T-helper 2 cell treated with Interferon-gamma antibody and Interleukin-4, amounts not matched to agents 5 μg/mL and 100 μg/mL, for 36 hours (primary cell): ENCODE data around the gene BRAT1.
"Not testable (repeated sequence)": the region's sequence is repeated elsewhere in the genome, so short reads cannot be mapped to it uniquely, and the experiment has no call there.

Experiments used
- DNase-seq: peaks from one replicate; pipeline ENCODE4 v3.0.0; 2021; ENCODE audit warnings: low spot score
- H3K27ac Mint-ChIP-seq: one replicate; pipeline ENCODE4 v1.8.0; 2021; ENCODE audit warnings: mild to moderate bottlenecking, mixed read lengths
- H3K27me3 Mint-ChIP-seq: one replicate; pipeline ENCODE4 v1.8.0; 2021; ENCODE audit warnings: low read depth, mixed read lengths
- H3K36me3 Mint-ChIP-seq: one replicate; pipeline ENCODE4 v1.8.0; 2021; ENCODE audit warnings: low read depth, mixed read lengths
- H3K4me1 Mint-ChIP-seq: one replicate; pipeline ENCODE4 v1.8.0; 2021; ENCODE audit warnings: low read depth, mixed read lengths
- H3K4me3 Mint-ChIP-seq: one replicate; pipeline ENCODE4 v1.8.0; 2022; ENCODE audit warnings: mild to moderate bottlenecking, moderate library complexity, mixed read lengths
- H3K9me3 Mint-ChIP-seq: one replicate; pipeline ENCODE4 v1.8.0; 2021; ENCODE audit warnings: mixed read lengths

Gene BRAT1

DNA sequence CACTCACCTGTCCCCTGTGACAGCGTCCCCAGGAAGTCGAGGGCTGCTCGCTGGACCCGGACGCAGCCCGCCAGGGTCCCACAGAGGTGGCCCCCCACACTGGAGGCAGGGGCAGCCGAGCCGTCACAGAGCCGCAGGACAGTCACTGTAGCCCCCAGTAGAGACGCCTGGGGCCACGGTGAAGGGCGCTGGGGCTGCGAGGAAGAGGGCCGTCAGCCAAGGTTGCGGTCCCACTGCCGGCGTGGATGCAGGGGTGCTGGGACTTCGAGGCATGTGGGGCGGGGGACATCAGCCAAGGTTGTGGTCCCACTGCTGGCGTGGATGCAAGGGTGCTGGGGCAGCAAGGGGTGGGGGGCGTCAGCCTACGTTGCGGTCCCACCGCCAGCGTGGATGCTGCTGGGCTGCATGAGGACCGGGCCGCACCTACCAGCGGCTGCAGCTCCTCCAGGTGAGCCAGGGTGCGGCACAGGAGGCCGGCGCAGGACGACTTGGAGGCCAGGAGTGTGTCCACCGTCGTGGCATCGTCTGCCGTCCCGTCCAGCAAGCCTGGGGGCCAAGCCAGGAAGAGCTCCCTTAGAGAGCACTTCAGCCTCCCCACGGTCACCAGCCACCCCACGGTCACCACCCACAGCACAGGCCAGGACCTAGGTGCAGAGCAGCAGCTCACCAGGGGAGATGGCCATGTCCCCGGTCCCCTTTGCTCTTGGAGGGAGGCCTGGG lies 13.9 kb downstream of the BRAT1 start:
- DNase-seq = no peak
- H3K36me3 Mint-ChIP-seq = peaks cover 14% of the 10 kb centered on the region
- H3K4me3 Mint-ChIP-seq = no peak overlapping the region
- no peaks in the 10 kb centered on the region for H3K9me3 Mint-ChIP-seq
- no peaks in the 10 kb centered on the region for H3K27me3 Mint-ChIP-seq
- no peaks in the 10 kb centered on the region for H3K4me1 Mint-ChIP-seq
- no peak overlapping the region for H3K27ac Mint-ChIP-seq

DNA sequence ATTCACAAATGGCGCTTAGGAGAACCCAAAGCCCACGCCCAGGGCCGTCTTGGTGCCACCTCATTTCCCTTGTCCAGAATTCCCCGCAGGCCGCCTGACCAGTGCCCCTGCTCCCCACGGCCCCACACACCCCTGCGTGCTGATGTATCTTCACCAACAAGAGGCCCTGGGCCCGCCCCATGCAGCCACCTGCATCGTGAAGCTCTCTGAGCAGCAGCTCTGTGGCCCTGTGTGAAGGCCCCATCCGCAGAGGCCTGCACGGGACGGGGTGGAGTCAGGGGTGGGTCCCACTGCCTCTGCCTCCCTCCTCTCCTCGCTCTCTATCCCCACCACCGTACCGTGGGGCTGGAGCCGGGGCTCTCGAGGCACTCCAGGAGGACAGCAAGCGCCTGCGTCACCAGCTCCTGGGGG lies 14.7 kb downstream of the BRAT1 start:
- Mint-ChIP-seq H3K27ac (no peak overlapping the region), H3K36me3 (peaks cover 10% of the 10 kb centered on the region), H3K27me3 (no peaks in the 10 kb centered on the region), H3K9me3 (no peaks in the 10 kb centered on the region), H3K4me3 (no peak overlapping the region), H3K4me1 (no peaks in the 10 kb centered on the region)
- DNase-seq = no peak

DNA sequence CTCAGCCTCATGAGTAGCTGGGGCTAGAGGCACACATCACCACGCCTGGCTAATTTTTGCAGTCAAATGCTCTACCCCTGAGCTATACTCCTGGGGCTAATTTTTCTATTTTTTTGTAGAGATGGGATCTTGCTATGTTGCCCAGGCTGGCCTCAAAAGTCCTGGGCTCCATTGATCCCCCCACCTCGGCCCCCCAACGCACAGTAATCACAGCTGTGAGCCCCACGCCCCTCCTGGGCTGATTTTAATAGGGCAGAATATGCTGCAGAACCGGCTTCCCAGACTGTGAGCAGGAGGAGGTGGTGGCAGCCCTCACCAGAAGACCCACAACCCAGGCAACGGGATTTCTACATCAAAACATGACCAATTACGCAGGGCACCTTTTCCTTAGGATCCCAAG lies 15.2 kb downstream of the BRAT1 start:
- peaks cover 10% of the 10 kb centered on the region for H3K36me3 Mint-ChIP-seq
- no peaks in the 10 kb centered on the region for H3K27me3 Mint-ChIP-seq
- H3K27ac Mint-ChIP-seq = no peak overlapping the region
- H3K4me1 Mint-ChIP-seq = no peaks in the 10 kb centered on the region
- no peak for DNase-seq
- H3K9me3 Mint-ChIP-seq = no peaks in the 10 kb centered on the region
- no peak overlapping the region for H3K4me3 Mint-ChIP-seq

DNA sequence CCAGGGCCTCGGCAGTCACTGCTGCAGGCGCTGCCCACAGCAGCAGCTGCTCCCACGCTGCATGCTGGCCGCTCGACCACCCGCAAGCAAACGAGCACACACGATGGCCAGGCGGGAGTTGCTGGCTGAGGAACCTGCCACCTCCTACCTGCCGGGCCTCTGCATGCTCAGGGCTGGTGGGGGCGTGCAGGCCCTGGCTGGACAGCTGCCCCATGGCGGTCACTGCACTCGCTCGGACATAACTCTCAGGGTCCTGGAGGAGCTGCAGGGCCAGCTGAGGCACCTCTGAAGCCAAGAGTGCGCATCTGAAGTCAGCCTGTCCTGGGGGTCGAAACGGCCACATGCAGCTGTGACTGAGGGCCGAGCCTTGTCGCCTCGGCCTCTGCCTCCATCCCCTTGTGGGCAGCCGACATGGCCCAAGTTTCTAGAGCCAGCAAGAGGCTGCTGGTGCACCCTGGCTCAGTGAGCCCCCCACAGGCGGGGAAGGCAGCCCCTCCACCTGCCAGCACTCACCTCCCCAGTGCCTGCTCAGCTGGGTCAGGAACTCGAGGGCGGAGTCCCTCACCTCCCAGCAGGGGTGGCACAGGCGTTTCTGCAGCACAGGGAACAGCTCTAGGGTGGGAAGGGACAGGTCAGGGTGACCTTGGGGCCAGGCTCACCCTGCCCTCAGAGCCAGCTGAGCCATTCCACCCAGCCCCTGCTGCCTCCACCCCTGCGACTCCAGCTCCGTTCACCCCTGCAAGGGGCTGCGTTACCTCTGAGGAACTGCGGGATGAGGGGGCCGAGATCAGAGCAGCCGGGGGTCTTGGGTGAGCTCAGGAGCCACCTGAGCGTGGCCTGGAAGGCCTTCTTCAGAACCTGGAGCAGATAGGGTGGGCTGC lies 16.1 kb downstream of the BRAT1 start:
- no peaks in the 10 kb centered on the region for H3K27me3 Mint-ChIP-seq
- H3K36me3 Mint-ChIP-seq = peaks cover 10% of the 10 kb centered on the region
- no peaks in the 10 kb centered on the region for H3K4me1 Mint-ChIP-seq
- H3K27ac Mint-ChIP-seq = no peak overlapping the region
- no peak for DNase-seq
- no peak overlapping the region for H3K4me3 Mint-ChIP-seq
- H3K9me3 Mint-ChIP-seq = no peaks in the 10 kb centered on the region

DNA sequence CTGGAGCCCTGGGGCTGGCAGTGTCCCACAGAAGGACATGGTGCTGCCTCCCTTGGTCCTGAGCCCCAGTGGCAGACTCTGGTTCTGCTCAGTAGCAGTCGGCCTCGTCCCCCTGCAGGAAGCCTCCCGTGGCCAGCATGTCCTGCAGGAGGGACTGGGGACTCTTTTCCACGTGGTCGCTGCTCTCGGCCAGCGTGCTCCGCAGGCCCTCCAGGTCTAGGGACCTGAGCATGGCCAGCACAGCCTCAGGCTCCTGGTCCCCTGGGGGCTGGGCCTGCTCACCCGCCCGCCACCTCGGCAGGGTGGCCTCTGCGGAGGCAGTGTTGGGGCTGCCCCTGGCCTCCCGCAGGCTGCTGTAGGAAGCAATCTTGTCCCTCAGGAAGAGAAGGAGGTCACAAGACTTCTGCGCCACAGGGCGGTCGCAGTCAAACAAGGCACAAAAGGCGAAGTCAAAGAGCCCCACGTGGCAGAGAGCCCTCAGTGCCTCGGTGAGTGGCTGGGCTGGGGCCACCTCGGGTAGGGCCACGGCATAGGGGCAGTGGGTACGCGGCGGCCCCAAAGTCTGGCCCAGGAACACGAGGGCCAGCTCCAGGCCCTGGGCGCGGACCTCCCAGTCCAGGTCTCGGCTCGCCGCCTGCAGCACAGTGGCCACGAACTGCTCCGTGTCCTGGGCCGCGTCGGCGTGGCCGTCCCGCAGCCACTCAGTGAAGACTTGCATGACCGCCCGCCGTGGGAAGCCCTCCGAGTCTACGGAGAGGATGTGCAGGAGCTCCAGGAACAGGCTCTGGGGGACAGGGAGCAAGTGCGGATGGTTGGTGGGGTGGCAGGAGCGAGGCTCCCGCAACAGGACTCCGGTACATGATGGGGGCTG lies 17.1 kb downstream of the BRAT1 start:
- DNase-seq = no peak
- Mint-ChIP-seq H3K9me3 (no peaks in the 10 kb centered on the region), H3K27ac (no peak overlapping the region), H3K27me3 (no peaks in the 10 kb centered on the region), H3K36me3 (peaks cover 6% of the 10 kb centered on the region), H3K4me1 (no peaks in the 10 kb centered on the region), H3K4me3 (no peak overlapping the region)

DNA sequence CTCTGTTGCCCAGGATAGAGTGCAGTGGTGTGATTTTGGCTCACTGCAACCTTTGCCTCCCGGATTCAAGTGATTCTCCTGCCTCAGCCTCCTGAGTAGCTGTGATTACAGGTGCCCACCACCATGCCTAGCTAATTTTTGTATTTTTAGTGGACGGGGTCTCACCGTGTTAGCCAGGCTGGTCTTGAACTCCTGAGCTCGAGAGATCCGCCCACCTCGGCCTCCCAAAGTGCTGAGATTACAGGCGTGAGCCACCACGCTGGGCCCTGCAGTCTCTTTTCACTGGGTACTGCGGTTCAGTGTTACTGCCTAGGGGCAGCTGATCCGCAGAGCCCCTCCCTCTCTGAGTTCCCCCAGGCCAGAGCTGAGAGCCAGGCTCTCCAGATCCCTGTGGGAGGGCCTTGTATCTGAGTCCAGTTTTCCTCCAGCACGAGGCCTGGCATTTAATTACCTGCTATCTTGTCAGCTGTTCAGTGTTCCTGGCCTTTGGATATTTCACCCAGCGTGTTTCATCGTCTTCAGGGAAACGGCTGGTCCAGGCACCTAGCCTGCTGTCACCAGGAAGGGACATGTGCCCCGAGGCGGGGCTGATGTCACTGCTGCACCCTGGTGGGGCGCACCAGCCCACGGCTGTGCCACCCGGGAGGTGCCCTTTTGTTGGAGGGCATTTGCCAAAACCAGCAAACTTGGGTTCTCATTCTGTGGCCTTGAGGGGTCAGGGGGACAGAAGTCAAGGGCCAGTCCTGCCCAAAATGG lies 19.3 kb downstream of the BRAT1 start:
- H3K36me3 Mint-ChIP-seq, H3K27ac Mint-ChIP-seq, DNase-seq, H3K4me1 Mint-ChIP-seq, H3K27me3 Mint-ChIP-seq, H3K4me3 Mint-ChIP-seq, H3K9me3 Mint-ChIP-seq: not testable (repeated sequence)

DNA sequence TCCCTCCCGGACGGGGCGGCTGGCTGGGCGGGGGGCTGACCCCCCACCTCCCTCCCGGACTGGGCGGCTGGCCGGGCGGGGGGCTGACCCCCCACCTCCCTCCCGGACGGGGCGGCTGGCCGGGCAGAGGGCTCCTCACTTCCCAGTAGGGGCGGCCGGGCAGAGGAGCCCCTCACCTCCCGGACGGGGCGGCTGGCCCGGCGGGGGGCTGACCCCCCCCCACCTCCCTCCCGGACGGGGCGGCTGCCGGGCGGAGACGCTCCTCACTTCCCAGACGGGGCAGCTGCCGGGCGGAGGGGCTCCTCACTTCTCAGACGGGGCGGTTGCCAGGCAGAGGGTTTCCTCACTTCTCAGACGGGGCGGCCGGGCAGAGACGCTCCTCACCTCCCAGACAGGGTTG lies 21.1 kb downstream of the BRAT1 start:
- H3K27ac Mint-ChIP-seq, H3K9me3 Mint-ChIP-seq, H3K4me3 Mint-ChIP-seq, H3K27me3 Mint-ChIP-seq, DNase-seq: not testable (repeated sequence)
- Mint-ChIP-seq H3K36me3 (peaks cover 10% of the 10 kb centered on the region), H3K4me1 (peaks cover 10% of the 10 kb centered on the region)

DNA sequence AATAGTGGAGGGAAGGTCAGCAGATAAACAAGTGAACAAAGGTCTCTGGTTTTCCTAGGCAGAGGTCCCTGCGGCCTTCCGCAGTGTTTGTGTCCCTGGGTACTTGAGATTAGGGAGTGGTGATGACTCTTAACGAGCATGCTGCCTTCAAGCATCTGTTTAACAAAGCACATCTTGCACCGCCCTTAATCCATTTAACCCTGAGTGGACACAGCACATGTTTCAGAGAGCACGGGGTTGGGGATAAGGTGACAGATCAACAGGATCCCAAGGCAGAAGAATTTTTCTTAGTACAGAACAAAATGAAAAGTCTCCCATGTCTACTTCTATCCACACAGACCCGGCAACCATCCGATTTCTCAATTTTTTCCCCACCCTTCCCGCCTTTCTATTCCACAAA lies 21.8 kb downstream of the BRAT1 start:
- not testable (repeated sequence) for H3K27ac Mint-ChIP-seq, H3K36me3 Mint-ChIP-seq, H3K4me3 Mint-ChIP-seq, H3K27me3 Mint-ChIP-seq, H3K9me3 Mint-ChIP-seq, DNase-seq
- H3K4me1 Mint-ChIP-seq = peaks cover 10% of the 10 kb centered on the region

DNA sequence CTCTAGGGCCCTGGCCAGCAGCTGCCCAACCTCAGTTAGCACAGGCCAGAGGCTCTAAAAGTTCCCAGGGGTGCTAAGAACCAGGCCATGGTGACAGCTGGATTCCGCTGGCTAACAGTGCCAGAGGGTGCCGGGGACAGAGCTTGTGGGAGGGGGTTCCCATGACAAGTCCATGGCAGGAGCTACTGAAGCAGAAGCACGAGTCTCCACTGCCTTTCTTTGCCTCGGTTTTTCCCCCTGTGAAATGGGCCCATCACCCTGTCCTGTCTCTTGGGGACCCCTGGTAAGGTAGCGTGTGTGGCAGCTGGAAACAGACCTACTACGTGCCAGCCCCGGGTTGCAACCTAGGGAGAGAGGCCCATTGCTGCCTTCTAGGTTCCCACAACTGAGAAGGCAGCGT lies 22.5 kb downstream of the BRAT1 start:
- H3K27me3 Mint-ChIP-seq, H3K9me3 Mint-ChIP-seq, H3K27ac Mint-ChIP-seq, H3K4me3 Mint-ChIP-seq, DNase-seq: not testable (repeated sequence)
- H3K36me3 Mint-ChIP-seq = peaks cover 13% of the 10 kb centered on the region
- H3K4me1 Mint-ChIP-seq = peaks cover 18% of the 10 kb centered on the region

DNA sequence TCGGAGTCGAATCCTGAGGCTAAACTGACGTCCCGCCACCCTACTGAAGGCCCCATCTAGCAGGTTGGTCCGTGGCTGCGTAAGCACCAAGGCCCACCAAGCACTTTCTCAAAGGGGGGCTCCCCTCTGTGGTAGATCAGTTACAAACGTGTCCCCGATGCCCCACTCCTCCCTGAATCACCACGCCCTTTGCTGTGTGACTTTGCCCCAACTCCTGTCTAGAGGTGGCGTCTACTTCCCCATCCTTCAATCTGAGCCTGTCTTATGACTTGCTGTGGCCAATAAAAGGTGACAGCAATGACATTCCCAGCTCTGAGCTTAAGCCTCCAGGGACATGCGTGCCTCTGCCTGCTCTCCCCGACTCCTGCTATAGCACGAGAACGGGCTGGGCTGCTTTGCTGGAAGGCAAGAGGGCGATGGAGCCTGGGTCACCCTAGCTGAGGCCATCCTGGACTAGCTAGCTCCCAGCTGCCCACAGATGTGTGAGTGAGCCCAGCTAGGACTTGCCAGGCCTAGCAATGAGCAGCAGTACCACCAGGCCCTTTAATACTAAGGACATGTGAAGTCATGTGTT lies 23.0 kb downstream of the BRAT1 start:
- not testable (repeated sequence) for H3K9me3 Mint-ChIP-seq, DNase-seq, H3K27me3 Mint-ChIP-seq, H3K4me3 Mint-ChIP-seq
- Mint-ChIP-seq H3K27ac (peak overlapping the region; percentile 26), H3K36me3 (peaks cover 18% of the 10 kb centered on the region), H3K4me1 (peaks cover 23% of the 10 kb centered on the region)

DNA sequence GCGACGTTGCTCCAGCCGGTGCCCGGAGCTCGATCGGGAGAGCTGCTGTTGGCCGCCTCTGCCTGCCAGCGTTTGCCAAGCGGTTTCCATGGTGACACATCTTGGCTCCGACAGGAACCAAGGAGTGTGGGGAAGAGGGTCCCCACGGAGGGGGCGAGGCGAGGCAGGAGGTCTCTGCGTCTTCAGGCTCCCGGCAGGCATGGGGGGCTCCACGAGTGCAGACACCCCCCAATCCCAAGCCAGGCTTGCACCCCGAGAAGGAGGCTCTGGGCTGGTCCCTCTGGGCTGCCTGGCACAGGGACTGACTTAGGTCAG lies 23.6 kb downstream of the BRAT1 start:
- not testable (repeated sequence) for H3K4me3 Mint-ChIP-seq, H3K27me3 Mint-ChIP-seq, H3K9me3 Mint-ChIP-seq, H3K27ac Mint-ChIP-seq, DNase-seq
- Mint-ChIP-seq H3K4me1 (peaks cover 26% of the 10 kb centered on the region), H3K36me3 (peaks cover 19% of the 10 kb centered on the region)

DNA sequence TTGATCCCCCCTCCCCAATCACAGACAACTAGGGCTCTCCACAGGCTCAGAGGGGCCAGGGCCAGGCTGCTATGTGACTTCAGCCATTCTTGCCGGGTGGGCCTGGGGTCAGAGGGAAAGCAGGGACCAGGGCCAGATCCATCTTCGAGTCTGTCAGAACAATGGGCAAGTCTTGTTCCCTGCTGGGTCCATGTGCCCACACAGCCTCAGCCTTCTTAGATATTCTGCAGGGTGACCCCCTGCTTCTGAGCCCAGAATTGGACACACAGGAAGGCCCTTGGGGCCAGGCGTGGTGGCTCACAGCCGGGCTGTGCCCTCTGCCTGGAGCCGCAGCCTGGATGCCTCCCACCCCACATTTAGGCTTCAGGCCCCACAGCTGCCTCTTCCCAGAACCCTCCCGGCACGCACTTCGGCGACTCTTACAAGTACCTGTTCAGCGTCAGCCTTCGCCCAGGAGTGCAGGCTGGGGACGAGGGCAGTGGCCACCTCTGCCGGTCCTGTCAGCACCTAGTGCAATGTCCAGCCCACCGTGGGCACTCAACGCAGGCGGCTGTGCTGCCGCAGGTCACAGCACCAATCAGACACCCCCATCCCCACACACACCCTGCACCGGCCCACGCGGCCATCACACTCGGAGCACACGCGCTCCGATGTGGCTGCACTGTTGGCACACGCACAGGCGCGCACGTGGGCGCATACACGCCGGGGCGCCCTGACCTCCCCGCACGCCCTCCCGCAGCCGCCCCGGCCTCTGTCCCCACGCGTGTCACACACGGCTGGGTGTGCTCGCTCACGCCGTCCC lies 24.1 kb downstream of the BRAT1 start:
- Mint-ChIP-seq H3K27ac (peak overlapping the region; percentile 91), H3K36me3 (peaks cover 21% of the 10 kb centered on the region)
- DNase-seq = not testable (repeated sequence)

More for the DNA sequence above, 24.1 kb downstream of the BRAT1 start:
- H3K9me3 Mint-ChIP-seq, H3K27me3 Mint-ChIP-seq: not testable (repeated sequence)
- Mint-ChIP-seq H3K4me3 (peak overlapping the region; percentile 78), H3K4me1 (peaks cover 26% of the 10 kb centered on the region)
